ENCODE measurements around the gene CEACAM4.

The CEACAM4 gene

DNA sequence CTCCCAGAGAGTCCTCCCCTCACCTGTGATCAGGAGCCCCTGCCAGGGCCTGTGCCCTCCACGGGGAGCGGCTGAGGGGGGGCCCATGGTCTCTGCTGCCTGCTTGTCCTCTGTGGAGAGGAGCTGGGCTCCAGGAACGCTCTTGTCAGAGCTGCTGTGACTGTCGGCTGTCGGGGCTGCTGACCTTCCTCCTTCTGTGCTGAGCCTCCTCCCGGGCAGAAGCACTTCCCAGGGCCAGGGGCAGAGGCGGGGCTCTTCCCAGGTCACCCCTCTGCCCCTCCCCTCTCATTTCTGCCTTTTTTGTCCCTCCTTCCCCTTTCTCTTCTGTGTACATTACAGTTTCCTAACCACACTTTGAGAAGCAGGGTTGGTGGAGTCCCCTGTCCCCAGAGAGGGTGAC, at the start of gene CEACAM4:
TSS of gene CEACAM4 (minus strand) at position 198 of the 400 bp plus-strand sequence. CDS start at position 87, 111 bp downstream.
- no peak for DNase-seq

DNA sequence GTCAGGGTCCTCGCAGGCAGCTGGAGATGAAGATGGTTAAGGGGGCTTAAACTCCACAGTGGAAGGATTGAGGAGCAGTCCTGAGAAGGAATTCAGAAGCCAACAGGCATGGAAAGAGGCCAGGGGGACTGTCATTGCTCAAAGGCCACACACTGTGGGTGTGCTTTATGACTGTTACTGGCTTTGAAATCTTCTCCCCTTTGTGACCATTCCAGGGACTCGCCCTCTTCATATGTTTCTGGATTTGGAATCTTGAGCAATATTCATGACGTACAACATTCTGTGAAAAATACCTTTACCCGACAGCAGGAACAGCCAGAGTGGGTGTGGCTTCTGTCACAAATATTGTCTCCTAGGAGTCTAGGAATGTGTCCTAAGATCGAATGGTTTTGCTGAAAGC, 44.6 kb upstream of the CEACAM4 start:
- DNase-seq = no peak

DNA sequence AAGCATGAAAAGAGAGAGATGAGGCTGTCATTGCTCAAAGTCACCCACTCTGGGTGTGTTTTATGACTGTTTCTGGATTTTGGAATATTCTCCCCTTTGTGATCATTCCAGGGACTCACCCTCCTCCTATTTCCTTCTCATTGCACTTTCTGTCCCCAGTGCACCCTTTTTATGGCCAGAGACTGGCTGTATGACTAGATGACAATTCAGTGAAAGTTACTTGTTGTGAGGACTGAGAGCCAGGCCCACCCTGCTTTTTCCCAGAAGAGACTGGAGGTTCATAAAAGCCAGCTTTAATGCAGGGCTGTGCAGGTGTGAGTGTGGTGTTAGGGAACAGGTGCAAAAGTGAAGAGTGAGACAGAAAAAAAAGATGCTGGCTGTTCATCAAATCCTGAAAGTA, 43.9 kb upstream of the CEACAM4 start:
- DNase-seq = no peak

DNA sequence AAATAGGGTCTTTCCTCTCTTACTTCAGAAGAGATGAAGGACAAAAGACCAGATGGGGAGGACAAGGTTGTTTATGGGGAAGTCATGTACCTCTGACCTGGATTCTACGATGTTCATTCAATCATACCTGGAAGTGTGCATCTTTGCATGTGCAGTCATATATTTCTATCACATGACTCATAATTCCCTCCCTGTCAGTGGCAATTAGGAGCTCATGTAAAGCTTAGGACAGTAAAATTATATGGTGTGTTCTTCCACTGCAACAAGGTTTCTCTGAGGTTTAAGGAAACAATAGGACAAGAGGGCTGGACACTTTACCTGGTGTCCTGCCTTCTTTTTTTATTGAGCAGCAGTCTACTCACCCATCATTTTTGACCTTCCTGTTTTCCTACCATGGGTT, 41.4 kb upstream of the CEACAM4 start:
- no peak for DNase-seq

DNA sequence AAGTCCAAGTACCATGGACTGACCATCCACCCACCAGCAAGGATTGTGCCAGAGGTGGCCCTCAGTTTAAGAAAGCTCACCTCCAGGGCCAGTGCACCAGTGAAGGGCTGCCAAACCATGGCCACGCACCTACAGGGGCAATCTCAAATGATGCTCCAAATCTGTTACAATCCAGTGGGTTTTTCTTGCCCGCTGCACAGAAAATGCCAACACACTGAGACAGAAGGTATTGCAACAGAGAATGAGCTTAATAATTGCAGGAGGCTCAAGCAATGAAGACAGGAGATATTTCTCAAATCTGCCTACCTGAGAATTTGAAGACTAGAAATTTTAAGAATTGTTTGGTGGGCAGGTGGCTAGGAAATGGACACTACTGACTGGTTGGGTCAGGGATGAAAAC, 39.2 kb upstream of the CEACAM4 start:
- no peak for DNase-seq

DNA sequence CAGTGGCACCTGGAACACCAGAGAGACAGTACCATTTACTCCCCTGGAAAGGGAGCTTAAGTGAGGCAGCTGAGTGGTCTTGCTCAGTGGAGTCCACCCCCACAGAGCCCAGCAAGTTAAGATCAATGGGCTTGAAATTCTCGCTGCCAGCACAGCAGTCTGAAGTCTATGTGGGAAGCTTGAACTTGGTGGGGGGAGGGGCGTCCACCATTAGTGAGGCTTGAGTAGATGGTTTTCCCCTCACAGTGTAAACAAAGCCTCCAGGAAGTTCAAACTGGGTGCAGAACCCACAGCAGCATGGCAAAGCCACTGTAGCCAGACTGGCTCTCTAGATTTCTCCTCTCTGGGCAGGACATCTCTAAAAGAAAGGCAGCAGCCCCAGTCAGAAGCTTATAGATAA, 30.3 kb upstream of the CEACAM4 start:
- DNase-seq = peak; percentile 10

DNA sequence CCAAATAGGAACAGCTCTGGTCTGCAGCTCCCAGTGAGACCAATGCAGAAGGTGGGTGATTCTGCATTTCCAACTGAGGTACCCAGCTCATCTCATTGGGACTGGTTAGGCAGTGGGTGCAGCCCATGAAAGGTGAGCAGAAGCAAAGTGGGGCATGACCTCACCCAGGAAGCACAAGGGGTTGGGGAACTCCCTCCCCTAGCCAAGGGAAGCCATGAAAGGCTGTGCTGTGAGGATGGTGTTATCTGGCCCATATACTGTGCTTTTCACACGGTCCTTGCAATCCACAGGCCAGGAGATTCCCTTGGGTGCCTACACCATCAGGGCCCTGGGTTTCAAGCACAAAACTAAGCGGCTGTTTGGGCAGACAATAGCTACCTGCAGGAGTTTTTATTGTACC, 29.9 kb upstream of the CEACAM4 start:
- DNase-seq = peak; percentile 28

DNA sequence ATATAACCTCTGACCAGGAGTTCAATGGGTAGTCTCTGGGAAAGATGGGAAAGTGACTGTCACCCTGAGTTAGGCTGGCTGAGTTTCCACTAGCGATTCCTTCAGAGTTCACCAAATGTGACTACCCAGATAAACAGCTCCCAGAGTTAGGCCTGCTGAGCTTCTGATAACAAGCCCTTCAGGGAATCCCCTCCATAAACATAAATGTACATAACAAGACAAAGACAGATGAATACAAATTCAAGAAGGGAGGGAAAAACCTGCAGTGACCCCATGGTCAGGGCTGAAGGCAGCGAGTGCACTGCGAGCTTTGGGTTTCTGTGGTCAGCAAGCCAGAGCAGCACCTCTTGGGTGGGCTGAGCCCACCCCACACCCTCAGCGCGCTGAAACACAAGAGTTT, 25.4 kb upstream of the CEACAM4 start:
- no peak for DNase-seq

DNA sequence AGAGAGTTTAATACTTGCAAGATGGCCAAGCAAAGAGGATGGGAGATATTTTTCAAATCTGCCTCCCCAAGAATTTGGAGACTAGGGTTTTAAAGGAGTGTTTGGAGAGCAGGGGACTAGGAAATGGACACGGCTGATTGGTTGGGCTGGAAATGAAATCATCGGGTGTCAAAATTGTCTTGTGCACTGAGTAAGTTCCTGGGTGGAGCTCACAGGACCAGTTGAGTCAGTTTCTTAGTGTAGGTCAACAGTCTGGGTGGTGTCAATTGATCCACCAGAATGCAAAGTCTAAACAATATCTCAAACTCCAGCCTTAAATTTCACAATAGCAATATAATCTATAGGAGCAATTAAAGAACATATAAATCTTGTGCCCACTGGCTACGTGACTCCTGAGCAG, 23.0 kb upstream of the CEACAM4 start:
- DNase-seq = no peak

DNA sequence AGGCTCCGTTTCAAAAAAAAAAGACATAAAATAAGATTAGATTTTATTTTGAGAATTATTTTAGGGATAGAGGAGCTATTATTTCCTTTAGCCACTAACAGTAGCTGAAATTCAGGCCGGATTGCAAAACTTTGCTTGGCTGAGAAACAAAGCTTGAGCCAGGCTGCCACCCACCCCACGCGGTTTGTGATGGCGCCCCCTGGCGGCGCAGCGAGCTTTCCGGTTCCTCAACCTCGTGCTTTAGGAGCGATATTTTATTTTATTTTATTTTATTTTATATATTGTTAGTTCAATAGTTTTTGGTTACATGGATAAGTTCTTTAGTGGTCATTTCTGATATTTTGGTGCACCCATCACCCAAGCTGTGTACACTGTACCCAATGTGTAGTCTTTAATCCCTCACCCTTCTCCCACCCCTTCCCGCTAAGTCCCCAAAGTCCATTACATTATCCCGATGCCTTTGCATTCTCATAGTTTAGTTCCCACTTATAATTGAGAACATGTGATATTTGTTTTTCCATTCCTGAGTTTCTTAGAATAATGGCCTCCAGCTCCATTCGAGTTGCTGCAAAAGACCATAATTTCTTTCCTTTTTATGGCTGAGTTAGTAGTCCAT, 19.8 kb upstream of the CEACAM4 start:
- DNase-seq = peak; percentile 23

DNA sequence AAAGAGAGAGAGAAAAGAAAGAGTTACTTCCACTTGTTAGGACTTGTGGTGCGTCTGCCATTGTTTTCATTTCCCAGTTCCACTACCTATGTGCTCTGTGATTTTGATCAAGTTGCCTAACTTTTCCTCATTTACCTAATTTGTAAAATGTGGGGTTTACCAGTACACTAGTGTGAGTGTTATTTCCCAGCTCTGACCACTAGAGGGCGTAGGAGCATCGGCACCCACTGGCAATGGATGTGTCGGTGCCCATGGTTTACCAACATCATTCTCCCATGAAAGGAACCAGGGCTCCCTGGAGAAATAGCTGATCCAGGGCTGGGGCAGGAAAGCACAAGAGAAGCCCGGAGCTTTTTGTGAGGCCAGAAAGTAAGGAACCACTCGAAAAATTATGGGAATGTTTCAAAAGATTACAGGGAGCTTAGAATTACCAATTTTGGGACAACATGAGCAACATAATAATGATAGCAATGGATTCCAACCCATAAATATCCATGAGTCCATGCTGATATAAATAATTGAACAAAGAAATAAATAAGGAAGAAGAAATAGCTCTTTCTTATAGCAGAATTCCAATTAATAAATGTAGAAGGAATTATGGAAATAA, 15.1 kb upstream of the CEACAM4 start:
- DNase-seq = peak; percentile 78

DNA sequence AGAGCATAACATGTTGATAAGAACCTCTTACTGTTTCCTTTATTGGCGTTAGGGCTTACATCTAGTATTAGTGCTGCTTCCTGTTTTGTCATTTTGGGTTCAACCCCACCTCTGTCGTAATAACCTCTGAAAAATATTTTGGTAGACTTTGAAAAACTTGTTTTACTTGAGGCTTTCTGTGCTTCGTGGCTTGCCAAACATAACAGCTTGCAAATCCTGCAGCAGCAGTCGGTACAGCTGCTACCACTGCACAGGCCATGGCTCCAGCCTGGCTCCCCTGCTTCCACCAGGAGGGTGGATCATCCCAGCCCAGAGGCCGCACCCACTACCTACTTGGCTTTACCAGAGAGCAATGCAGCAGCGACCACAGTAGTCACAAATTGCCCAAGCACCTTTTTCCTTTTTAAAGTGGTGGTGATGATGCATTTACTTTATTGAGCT, 11.8 kb upstream of the CEACAM4 start:
- DNase-seq = no peak

DNA sequence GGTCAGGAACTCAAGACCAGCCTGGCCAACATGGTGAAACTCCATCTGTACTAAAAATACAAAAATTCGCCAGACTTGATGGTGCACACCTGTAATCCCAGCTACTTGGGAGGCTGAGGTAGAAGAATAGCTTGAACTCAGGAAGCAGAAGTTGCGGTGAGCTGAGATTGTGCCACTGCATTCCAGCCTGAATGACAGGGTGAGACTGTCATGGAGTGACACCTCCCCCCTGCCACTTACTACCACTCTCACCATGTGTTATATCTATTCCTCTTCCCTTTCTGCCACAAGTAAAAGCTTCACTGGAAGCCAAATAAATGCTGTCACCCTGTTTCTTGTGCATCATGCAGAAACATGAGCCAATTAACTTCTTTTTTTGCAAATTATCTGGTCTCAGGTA, 10.6 kb upstream of the CEACAM4 start:
- no peak for DNase-seq

DNA sequence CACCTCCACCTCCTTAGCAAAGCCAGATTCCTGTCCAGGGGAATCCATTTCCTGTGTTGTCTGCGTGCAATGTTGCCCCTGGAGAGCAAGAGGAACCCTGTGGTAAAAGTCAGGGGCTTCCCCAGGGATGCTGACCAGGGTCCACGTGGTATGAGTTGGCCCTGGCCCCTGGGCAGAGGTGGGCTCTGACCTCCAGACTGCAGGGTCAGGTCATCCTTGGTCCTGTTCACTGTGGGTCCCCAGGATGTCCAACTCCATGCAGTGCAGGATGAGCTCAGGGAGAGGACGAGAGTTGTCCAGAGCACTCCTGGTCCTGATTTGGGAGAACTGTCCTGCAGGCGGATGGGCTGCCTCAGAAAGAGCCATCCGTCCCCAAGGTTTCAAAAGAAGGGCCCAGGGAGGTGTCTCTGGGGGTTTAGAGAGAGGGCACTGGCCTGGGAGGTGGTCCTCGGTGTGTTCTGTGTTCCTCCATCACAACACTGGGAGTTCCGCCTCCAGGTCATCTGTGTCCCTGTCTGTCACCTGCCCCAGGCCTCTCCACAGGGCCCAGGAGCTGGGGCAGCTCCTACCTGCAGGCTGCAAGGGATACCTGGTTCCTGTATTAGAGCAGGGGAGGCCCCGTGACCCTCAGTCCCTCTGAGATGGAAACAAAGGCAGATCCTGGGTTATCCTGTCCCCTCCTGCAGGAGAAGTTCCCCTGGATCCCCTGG, 1.2 kb upstream of the CEACAM4 start:
- DNase-seq = no peak

DNA sequence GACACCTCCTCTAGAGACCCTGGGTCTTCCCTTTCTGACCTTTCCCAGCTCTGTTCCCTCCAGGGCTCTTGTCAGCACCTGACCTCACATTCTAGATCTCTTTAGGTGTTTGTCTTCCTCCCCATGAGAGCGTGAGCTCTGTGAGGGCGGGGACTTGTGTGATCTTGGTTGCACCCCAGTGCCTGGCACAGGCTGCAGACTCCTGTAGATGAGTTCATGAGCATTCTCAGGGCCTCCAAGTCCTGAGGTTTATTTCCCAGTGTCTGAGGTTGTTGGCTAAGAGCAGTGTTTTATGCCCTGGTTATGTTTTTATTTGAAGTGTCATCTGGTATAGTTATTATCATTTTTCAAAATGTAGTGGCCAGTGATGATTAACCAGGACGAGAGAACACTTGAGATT, 596 bp downstream of the CEACAM4 start:
- no peak for DNase-seq

DNA sequence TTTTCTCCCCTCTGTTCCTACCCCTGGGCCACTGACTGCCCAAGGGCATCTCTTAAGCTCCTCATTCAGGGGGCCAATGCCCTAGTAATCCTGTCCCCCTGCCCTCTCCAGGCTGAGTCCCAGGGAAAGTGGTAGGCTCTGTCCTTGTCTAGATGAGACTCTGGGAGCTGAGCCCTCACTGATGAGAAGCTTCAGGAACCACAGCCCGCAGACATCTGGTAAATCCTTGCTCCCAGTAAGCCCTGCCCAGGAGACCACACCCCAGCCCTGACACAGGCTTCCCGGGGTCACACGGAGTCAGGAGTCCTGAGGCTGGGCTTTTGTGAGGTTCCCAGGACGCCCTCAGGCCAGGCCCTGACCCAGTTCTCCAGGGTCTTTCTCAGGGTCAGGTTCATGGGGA, 1.9 kb downstream of the CEACAM4 start:
- no peak for DNase-seq

DNA sequence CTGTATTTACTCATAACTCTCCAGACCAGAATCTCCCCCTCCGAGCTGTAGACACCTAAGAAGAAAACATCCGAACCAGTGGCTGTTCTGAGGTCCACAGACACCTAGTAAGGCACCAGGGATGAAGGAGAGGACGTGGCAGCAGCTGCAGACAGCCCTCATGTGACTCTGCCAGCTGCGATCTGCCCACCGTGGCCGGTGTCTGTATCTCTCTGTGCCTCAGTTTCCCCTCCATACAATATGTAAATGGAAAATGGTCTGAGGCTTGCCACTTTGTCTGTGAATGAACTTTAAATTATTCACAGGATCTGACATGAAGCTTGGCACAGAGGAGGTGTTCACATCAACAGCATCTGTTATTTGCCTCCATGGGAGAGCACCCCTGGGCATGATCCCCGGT, 2.4 kb downstream of the CEACAM4 start:
- no peak for DNase-seq

DNA sequence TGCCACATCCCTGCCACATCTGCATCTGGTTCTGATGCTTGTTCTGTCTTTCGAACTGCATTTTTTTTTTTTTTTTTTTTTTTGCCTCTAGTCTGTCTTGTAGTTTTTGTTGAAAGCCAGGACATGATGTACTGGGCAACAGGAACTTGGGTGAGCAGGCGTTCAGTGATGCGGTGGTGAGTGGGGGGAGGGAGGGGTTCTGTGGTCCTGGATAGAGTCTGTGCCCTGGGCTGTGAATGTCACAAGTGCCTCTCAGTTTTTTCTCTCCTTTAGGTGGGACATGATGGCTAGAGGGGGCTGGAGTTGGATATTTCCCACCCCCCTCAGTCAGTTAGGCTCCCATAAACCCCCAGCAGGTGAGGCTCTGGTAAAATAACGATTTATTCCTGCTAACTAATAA, 3.5 kb downstream of the CEACAM4 start:
- DNase-seq = no peak

DNA sequence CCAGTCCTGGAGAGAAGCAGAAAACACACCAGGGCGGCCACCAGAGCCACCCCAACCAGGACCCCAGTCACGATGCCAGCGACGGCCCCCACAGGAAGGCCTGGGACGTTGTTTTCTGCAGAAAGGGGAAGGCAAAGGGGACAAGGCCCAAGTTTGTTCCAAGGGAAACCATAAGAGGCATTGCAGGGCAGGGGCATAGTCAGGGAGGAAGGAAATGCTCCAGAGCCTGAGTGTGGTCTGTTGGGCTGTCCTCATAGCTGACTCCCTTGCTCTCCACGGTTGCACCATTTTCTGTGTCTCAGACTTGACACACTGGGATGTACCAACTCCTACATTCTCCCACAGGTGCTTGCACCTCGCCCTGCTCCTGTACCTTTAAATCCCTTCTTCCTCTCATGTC, 5.2 kb downstream of the CEACAM4 start:
- no peak for DNase-seq

DNA sequence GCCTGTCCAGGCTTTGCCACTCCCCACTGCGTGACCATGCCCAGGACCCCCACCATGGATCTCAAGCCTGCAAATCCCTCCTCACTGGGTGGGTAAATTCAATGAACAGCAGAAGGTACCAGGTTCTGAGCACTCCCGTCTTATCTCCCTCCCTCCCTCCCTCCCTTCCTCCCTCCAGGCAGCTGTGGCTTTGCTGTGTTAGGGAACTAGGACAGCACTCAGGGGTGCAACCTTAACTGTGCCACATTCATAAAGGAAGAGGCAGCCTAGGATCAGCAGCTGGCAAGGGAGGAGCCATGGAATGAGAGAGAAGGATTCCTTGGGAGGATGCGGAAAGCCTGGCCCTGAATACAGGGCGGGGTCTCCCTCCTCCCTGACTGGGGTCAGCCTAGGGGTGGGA, 5.6 kb downstream of the CEACAM4 start:
- no peak for DNase-seq

DNA sequence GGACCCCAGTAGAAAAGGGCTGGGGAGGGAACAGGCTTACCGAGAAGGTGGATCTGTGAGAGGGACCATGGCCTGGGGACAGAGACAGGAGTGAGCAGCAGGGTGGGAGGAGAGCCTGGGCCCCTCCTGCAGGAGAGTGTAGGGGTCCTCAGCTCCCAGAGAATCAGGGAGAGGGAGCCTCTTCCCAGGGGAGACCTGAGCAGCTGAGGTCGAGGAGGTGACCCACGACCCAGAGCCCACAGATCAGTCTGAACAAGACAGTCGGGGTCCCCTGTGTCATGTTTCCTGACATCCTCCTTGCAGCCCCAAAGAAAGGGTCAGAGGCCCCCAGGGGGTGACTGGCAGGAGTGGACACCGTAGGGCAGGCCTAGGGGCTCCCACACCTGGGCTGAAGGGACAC, 6.7 kb downstream of the CEACAM4 start:
- DNase-seq = no peak

DNA sequence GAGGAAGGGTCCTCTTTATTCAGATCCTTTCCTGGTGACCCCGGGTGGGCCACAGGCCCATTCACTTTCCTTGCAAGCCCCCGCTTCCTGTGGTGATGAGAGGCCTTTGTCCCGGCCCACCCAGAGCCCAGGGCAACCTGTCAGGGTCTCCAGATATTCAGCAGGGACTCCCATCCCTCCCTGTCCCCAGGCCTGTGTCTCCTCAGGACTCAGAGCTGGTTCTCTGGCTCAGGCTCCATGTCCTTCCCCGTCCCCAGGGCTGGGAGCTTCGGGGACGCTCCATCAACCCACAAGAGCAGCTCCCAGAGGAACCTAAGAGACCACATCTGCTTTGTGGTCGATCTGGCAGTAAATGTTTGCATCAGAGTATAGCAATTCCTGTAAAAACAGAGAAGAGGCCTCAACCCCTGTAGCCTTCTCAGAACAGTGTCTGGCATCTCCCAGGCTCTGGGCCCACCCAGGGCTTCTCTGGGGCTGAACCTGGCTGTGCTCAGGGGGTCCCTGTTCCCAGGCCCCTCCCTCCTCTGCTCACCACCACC, 7.8 kb downstream of the CEACAM4 start:
- no peak for DNase-seq

DNA sequence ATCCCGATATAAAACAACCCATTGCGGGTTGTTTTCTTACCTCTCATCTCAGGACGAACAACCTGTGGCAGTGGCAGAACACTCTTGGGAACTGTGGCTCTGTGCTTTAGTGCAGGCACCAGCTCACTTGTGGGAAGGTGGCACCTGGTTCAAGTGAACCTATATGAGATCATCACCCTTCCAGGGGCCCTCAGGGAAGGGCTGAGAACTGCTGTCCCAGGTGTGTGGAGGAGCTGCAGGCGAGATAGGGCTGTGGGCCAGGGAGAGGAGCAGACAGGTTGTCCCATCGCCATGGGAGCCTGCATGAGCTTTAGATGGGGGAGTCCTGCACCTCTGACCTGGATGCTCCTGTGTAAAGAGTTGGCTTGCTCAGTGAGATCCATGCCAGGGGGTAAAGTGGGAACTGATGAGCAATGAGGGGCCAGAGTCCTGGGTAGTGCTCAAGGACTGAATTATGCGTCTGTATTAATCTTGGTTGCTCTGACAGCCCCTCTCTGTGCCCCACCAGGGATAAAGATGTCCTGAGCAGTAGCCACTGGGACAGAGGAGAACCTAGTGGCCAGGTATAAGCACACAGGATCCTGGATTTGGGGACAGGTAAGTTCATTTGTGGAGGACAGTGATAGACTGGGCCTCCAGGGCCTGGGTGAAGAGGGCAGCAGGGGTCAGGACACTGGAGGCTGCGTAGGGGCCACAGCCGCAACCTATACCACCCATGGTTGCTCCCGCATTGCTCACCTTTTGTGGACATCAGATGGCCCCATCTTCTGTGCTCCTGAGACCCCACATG, 8.7 kb downstream of the CEACAM4 start:
- no peak for DNase-seq

Measured in CD4-positive, alpha-beta T cell treated with Interleukin-10 for 1 hour (primary cell).